HG03039 (cell line): Measurements from ENCODE around the gene NAA35.
"Not testable (repeated sequence)": the region's sequence is repeated elsewhere in the genome, so short reads cannot be mapped to it uniquely, and the experiment has no call there.

Source experiments
- ATAC-seq: cut with Tn5 transposase; IDR thresholded peaks from one replicate; pipeline ENCODE4 v1.9.1; 2021; ENCODE audit warnings: mild to moderate bottlenecking, moderate library complexity; ENCODE audit not compliant: unreplicated experiment

Gene NAA35

GRCh38 chr9:85943757-85944430 is 2.9 kb downstream of the NAA35 start:
- no peak for ATAC-seq

GRCh38 chr9:85944672-85945071 is 3.7 kb downstream of the NAA35 start:
- ATAC-seq = no peak

- ATAC-seq = no peak
These were observed 8.8 kb downstream of the NAA35 start for GRCh38 chr9:85949586-85950335.

DNA sequence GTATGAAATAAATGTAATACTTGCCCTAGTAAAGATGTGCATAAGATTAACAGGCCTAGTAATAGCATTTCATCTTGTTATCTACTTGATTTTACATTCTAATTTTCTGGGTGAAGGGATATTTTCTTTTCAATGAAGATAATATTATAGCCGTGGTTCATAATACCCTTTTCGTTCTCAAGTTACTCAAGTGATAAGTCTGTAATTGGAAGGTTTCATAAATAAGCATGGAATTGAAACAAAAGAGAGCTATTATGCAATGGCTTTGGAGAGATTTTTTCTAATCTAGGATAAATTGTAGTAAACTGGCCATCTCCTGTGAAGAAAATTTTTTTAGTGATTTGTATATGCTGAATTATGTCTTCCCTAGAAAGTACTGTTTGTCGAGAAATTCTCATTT is 19.0 kb downstream of the NAA35 start:
- ATAC-seq = no peak

GRCh38 chr9:85960688-85961093 is 19.7 kb downstream of the NAA35 start:
- no peak for ATAC-seq

- ATAC-seq = no peak
These were observed 23.6 kb downstream of the NAA35 start for GRCh38 chr9:85964526-85964925.

GRCh38 chr9:85964949-85965348 is 24.0 kb downstream of the NAA35 start:
- no peak for ATAC-seq

DNA sequence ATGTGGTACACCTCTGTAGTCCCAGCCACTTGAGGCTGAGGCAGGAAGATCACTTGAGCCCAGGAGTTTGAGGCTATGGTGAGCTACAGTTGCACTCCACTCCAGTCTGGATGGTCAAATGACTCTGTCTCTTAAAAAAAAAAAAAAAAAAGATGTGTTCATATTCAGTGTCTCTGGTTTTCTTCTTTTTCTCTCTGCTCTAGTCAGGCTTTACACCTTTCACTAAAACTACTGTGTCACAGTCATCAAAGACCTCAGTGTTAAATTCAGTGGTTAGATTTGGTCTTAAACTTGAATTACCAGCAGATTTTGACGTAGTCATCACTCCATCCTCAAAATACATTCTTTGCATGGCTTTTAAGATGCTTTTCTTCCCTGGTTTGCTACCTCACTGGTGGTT is 28.8 kb downstream of the NAA35 start:
- no peak for ATAC-seq

- no peak for ATAC-seq
These were observed 30.8 kb downstream of the NAA35 start for GRCh38 chr9:85971731-85972130.

DNA sequence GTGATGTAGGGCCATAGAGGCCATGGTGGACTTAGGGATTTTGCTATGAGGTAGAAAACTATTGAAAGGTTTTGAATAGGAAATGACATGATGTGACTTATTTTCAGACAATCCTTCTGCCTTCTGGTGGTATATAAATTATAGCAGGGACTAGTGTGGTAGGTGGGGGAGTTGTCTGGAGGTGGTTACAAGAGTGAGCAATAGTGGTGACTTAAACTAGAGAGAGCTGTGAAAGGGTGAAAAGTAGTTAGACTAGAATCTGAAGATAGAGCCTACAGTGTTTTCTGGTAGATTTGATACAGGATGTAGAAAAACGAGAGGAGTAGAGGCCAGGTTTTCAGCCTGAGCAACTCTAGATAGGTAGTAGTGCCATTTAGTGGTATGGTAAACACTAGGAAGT is 32.3 kb downstream of the NAA35 start:
- ATAC-seq = no peak

DNA sequence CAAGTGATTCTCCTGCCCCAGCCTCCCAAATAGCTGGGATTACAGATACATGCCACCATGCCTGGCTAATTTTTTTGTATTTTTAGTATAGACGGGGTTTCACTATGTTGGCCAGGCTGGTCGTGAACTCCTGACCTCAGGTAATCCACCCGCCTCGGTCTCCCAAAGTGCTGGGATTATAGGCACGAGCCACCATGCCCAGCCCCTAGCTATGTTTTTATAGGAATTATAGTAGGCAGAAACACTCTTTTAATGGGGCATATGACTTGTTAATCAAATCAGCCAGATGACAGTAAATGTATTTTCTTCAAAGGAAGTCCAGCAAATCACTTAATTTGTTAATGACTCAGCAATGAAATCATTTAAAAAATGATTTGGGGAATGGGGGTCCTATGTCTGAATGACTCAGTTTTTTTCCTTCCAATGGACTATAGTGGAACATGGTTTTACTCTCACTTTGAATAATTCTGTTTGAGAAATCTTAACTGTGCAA is 33.2 kb downstream of the NAA35 start:
- not testable (repeated sequence) for ATAC-seq

DNA sequence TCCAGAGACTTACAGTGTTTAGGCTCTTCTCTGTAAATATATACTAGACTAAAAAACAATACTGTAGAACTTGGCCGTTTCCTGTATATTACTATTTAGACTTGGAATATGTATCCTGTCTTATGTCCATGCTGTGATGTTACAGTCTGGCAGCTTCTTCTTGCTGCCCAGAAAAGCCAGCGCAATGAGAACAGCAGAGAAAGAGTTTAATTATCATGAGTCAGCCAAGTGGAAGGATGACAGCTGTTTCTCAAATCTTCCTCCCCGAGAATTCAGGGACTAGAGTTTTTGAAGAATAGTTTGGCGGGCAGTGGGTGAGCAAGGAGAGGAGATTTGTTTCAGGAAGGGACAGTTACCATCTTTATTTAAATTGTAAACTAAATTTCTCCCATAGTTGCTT is 37.5 kb downstream of the NAA35 start:
- ATAC-seq = no peak

- no peak for ATAC-seq
These were observed 40.4 kb downstream of the NAA35 start for GRCh38 chr9:85981369-85981768.

DNA sequence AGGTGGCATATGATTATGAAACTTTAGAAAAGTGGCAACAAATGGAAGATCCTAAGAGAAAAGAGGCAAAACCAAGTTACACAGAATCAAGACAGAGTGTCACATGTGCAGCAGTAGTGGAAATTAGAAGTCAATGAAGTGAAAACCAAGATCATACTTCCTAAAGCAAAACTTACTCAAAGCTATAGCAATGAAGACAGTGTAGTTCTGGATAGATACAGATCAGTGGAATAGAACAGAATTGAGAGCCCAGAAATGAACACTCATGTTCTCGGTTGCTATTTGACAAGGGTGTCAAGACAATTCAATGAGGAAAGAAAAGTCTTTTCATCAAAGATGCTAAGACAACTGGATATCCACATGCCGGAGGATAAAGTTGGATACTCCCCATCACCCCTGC is 43.5 kb downstream of the NAA35 start:
- ATAC-seq = no peak

GRCh38 chr9:85987236-85987635 is 46.3 kb downstream of the NAA35 start:
- no peak for ATAC-seq

DNA sequence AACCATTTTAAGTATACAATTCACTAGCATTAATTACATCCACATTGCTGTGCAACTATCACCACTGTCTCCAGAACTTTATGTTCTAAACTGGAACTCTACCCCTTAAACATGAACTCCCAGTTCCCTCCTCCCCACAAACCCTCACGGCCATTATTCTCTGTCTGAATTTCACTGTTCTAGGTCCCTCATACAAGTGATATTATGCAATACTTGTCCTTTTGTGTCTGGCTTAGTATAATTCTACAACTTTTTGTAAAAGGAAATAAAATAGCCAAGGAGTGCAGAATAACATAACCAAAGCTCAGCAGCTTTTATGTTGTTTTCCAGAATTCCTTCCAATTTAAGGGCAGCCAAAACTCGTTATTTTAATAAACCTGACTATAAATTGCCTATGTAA is 53.2 kb downstream of the NAA35 start:
- ATAC-seq = no peak

DNA sequence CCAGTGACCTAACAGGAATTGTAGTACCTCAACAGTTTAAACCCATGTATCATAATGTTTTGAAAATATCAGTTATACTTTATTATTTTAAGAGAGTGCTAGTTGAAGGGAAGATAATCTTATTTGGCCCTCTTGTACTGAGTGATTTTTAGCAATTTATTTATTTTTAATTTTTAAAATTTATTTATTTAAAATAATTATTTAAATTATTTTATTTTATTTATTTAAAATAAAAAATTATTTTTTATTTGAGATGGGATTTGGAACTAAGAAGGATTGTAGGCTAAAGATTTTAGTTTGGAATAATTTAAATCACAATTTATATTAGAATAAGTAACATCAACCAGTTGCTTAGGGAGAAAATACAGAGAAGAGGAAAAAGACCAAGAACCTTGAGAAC is 54.2 kb downstream of the NAA35 start:
- no peak for ATAC-seq

GRCh38 chr9:85995599-85995998 is 54.7 kb downstream of the NAA35 start:
- ATAC-seq = no peak

GRCh38 chr9:86005253-86005775 is 64.4 kb downstream of the NAA35 start:
- ATAC-seq = no peak

DNA sequence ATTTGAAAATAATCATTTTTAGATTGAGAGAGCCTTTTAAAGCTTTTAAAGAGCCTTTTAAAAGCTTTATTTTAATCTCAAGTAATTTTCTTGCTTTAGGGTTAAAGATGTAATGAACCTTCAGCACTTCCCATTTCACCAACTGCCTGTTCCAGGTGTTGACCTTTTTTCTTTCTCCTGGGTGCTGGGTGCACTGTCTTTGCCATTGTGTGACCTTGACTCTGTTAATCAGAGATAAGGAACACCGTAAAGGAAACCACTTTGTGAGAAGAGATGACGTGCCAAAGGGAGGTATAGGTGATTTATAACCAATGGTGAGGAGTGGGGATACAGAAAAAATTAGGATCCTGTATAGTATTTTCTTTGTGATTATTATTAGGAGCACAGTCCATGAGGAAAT is 68.2 kb downstream of the NAA35 start:
- ATAC-seq = no peak

DNA sequence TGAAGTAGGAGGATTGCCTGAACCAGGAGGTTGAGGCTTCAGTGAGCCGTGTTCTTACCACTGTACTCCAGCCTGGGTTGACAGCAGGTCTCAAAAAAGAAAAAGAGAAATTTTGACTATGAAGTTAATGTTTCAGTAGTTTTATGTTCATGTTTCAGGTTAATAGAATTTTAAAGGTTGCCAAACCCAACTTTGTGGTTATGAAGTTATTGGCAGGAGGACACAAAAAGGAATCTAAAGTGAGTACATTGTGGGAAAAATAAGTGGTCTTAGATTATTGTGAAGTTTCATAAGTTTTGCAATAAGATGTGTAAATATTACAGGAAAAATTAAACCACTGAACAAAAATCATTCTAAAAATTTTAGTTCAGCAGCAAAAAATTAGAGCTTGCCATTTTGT is 79.8 kb downstream of the NAA35 start:
- no peak for ATAC-seq

DNA sequence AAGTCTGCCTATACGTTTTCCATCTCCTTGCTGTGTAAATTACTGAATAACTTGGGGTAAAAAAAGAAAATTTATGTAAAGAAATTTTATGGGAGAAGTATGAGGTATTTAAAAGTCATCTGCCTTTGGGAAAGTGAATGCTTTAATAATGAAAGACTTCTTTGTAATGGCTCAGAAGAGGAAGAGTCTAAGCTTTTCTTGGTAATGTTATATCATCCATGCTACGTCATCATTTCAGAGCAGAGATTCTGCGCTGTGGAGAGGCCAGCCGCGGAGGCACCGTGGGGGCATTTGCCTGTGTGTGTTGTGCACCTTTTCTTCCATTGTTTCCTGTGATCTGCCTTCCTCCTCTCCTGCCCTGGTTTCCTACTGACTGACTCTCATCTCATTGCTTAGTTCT is 80.2 kb downstream of the NAA35 start:
- no peak for ATAC-seq
